ENCODE results near the gene FAM13C. TPM values are rescaled to one million over a fixed set of nuclear protein-coding genes. Genes with fewer than 3 reads are reported as not detected.
"Not testable (repeated sequence)": the region's sequence is repeated elsewhere in the genome, so short reads cannot be mapped to it uniquely, and the experiment has no call there.

The FAM13C gene
- total RNA-seq, 1 donor from 2014 or later, result 5.4 TPM

- no peak for ATAC-seq
- intact Hi-C loops (cut with micrococcal nuclease), result no loop called here
- DNase-seq, result no peak
These were observed 109.9 kb downstream of the FAM13C start for GRCh38 chr10:59252491-59252890.

DNA sequence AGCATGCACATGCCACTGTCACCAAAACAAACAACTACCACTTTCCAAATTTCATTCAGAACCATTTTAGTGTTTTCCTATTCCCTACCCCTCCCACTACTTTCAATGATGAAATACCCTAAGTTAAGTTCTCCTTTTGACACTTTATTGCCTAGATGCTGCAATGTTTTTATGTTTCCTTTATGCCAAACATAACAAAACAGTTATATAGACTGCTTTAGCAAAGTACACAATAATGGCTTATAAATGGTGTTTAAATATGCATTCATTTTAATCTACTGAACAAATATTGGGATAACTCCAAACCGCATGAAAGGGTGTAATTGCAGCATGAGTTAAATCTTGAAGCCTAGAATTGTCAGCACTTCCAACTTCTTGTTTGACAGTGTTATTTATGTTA, 116.7 kb downstream of the FAM13C start:
- intact Hi-C loops (cut with micrococcal nuclease), result no loop called here

GRCh38 chr10:59244871-59245270, 117.5 kb downstream of the FAM13C start:
- no peak for DNase-seq
- no peak for ATAC-seq
- intact Hi-C loops (cut with micrococcal nuclease), result loop anchor here (5.0 kb wide), 1 partner anchor 377 kb away; no protein-coding TSS in a partner anchor

More for the DNA sequence above, 116.7 kb downstream of the FAM13C start:
- ATAC-seq, result no peak
- DNase-seq, result no peak

- ATAC-seq (no peak), DNase-seq (no peak)
- intact Hi-C loops (cut with micrococcal nuclease), result loop anchor here (5.0 kb wide), 1 partner anchor 379 kb away; no protein-coding TSS in a partner anchor
These were observed 118.6 kb downstream of the FAM13C start for GRCh38 chr10:59243611-59244195.

DNA sequence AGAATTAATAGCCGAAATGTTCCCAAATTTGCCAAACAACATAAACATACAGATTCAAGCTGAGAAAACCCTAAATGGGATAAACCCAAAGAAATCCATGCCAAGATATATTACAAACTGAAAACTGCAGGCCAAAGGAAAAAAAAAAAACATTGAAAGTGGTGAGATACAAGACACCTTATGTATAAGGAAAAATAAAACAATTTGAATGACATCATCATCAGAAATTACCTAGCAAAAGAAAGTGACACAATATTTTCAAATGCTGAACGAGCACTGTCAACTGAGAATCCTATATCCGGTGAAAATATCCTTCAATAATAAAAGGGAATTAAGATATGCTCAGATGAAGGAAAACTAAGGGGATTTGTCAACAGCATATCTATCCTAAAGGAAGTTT, 119.4 kb downstream of the FAM13C start:
- intact Hi-C loops (cut with micrococcal nuclease), result loop anchor here (5.0 kb wide), 1 partner anchor 379 kb away; no protein-coding TSS in a partner anchor
- no peak for DNase-seq

GRCh38 chr10:59242057-59242456, 120.3 kb downstream of the FAM13C start:
- DNase-seq (no peak), ATAC-seq (no peak)
- intact Hi-C loops (cut with micrococcal nuclease), result loop anchor here (5.0 kb wide), 1 partner anchor 380 kb away; no protein-coding TSS in a partner anchor

More for the DNA sequence above, 119.4 kb downstream of the FAM13C start:
- ATAC-seq, result no peak

DNA sequence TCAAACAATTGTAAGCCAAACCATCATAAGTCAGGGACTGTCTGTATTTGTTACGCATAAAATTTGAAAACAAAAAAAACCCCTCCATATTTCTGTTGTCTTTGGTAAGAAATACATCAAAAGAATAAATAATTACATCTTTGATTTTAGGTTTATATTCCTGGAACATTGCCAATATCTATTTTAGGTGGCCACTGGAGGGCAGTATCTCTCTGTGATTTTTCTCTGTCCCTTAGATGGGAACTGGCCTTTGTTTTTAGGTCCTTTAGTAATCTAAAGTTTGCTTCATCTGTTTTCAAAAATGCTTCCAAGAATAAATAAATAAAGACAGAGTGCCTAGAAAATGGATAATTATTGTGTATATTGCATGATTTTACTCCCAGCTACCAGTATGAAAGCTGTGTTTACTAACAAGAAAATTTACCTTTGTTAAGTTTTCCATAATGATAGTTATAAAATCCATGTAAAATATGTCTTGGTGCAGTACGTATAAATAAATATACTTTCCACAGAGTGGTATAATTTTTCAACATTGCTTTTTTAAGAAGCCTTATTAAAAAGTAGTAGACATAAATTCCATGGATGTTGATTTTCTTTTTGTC, 121.7 kb downstream of the FAM13C start:
- DNase-seq (no peak), ATAC-seq (no peak)
- intact Hi-C loops (cut with micrococcal nuclease), result loop anchor here (5.0 kb wide), 1 partner anchor 382 kb away; no protein-coding TSS in a partner anchor

- ATAC-seq, DNase-seq: not testable (repeated sequence)
- intact Hi-C loops (cut with micrococcal nuclease), result loop anchor here (10.0 kb wide), 1 partner anchor 346 kb away; no protein-coding TSS in a partner anchor
These were observed 123.2 kb downstream of the FAM13C start for GRCh38 chr10:59239108-59239507.

DNA sequence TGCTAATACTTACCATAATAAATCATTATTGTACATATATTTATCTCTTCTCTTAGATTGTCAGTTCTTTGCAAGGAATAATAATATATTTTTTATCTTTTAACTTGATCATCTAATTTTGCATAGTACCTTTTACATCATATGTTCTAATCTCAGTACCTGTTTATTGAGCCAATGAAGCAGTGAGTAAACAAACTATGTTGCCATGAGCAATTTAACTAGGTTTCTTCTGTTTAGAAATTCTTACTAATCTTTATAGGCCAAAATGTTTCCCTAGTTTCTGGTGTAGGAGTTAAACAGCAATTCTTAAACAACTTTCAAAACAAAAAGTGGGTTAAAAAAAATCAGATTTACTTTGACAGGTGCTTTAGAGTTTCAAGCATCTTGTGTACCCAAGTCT, 124.6 kb downstream of the FAM13C start:
- no peak for ATAC-seq
- no peak for DNase-seq
- intact Hi-C loops (cut with micrococcal nuclease), result loop anchor here (10.0 kb wide), 1 partner anchor 347 kb away; no protein-coding TSS in a partner anchor

- DNase-seq, result no peak
- ATAC-seq, result no peak
- intact Hi-C loops (cut with micrococcal nuclease), result loop anchor here (10.0 kb wide), 1 partner anchor 349 kb away; no protein-coding TSS in a partner anchor
These were observed 126.2 kb downstream of the FAM13C start for GRCh38 chr10:59236064-59236697.

GRCh38 chr10:59234816-59235429, 127.4 kb downstream of the FAM13C start:
- intact Hi-C loops (cut with micrococcal nuclease), result loop anchor here (10.0 kb wide), 1 partner anchor 350 kb away; no protein-coding TSS in a partner anchor
- DNase-seq, result no peak

DNA sequence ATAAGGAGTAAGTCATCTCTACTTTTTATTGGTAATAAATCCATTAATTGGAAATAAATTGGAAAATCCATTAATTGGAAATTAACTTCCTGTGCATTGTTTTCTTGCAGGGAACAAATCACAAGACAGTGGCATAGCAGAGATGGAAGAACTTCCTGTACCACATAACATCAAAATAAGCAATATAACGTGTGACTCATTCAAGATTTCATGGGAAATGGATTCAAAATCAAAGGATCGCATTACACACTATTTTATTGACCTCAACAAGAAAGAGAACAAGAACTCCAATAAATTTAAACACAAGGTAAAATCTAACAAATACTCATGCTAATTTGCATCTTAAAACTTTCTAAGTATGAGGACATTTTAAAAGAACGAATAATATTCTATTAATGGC, 128.2 kb downstream of the FAM13C start:
- intact Hi-C loops (cut with micrococcal nuclease), result loop anchor here (10.0 kb wide), 1 partner anchor 351 kb away; no protein-coding TSS in a partner anchor
- ATAC-seq, result no peak
- DNase-seq, result no peak

More at GRCh38 chr10:59234816-59235429, 127.4 kb downstream of the FAM13C start:
- no peak for ATAC-seq

DNA sequence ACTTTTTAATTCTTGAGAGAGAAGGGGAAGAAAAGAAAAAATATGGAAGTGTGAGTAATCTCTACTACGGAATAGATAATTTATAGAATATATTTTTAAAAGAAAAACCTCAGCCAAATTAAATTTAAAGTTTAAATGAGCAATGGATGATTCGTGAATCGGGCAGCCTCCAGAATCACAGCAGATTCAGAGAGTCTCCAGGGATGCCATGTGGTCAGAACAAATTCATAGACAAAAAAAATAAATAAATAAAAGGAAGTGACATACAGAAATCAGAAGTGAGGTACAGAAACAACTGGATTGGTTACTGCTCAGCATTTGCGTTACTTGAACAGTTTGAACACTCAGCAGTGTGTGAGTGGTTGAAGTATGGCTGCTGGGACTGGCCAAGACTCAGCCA, 132.9 kb downstream of the FAM13C start:
- DNase-seq (no peak), ATAC-seq (no peak)
- intact Hi-C loops (cut with micrococcal nuclease), result no loop called here

GRCh38 chr10:59227136-59227673, 135.1 kb downstream of the FAM13C start:
- DNase-seq, result no peak
- ATAC-seq, result no peak
- intact Hi-C loops (cut with micrococcal nuclease), result no loop called here

DNA sequence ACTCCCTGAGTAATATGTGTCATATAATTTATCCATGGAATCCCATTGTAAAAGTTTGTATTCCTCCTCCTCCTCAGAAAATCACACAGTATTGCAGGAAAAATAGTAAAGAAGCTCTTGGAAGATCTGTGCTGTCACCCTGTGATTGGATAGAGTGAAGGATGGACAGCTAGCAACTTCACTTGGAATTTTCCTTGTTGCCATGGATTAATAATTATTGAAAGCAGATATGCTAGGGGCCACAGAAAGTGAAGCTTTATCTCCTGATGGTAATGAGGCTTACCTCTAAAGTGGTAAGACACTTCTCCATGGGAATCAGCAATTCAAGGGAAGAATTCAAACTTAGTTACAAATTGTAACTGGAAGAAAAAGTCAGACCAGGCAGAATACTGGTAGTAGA, 137.1 kb downstream of the FAM13C start:
- intact Hi-C loops (cut with micrococcal nuclease), result no loop called here
- DNase-seq (no peak), ATAC-seq (no peak)

DNA sequence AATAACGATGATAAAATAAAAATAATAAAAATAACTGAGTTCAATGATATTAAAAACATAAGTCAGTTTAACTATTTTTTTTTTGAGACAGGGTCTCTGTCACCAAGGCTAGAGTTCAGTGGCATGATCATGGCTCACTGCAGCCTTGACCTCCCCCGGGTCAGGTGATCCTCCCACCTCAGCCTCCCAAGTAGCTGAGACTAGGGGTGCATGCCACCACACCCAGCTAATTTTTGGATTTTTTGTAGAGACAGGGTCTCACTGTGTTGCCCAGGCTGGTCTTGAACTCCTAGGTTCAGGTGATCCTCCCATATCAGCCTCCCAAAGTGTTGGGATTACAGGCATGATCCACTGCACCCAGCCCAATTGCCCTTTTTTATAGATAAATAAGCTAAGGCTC, 138.8 kb downstream of the FAM13C start:
- DNase-seq; ATAC-seq; intact Hi-C loops (cut with micrococcal nuclease): not testable (repeated sequence)

GRCh38 chr10:59222788-59223187, 139.6 kb downstream of the FAM13C start:
- DNase-seq, result no peak
- ATAC-seq, result no peak
- intact Hi-C loops (cut with micrococcal nuclease), result no loop called here

- DNase-seq, result no peak
- no peak for ATAC-seq
- intact Hi-C loops (cut with micrococcal nuclease), result no loop called here
These were observed 146.0 kb downstream of the FAM13C start for GRCh38 chr10:59216178-59216869.

DNA sequence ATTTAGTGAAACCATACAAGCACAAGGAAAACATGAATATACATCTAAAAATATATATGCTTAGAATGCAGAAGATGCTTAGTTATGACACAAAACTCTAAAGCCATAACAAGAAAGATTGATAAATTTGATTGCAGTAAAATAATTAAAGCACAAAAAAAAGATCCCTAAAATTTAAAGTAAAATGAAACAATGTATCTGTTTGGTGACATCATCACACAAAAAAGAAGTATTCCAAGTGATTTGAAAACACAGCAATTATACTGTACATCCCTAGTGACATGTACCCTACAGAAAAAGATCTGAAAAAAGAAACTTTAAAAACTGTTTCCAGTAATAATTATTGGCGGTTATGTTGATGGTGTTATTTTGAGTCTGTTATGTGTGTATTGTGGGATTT, 148.2 kb downstream of the FAM13C start:
- no peak for DNase-seq
- intact Hi-C loops (cut with micrococcal nuclease), result no loop called here
- no peak for ATAC-seq

Data from left ventricle myocardium superior (tissue), 1 donor.